ENCODE measurements around the gene SQSTM1. TPM values are rescaled to one million over a fixed set of nuclear protein-coding genes. Genes with fewer than 3 reads are reported as not detected.

The SQSTM1 gene
- total and polyA plus RNA-seq, 2 donors (not counting 1 experiment from before 2014, with no cell fraction given): 72.2 to 400 TPM

DNA sequence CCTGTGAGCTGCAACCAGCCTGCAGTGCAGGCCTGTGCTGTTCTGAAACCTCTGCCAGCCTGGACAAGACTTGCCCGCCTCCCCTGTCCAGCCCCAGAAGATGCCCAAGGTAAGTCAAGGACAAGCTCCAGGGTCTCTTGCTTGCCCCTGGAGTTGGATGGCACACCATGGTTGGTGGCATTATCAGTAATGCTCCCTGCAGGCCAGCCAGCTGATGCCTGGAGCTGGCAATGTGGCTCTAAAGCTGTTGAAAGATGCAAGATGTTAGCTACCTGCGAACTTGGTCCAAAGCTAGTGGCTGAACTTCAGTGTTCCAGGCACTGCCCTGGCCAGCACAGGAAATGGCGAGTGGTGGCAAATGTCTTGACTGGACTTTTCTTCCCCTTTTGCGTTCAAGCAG is 40.9 kb upstream of the SQSTM1 start:
- H3K9me3 ChIP-seq (ENCODE audit: control extremely low read depth in 1 of 3, control insufficient read depth in 2 of 3, insufficient read depth in 1 of 3, low read length in 2 of 3): no peaks in the 10 kb centered on the region
- intact Hi-C loops (cut with micrococcal nuclease): no loop called here
- no peak overlapping the region for H2AFZ ChIP-seq (ENCODE audit: insufficient read depth, low read depth, low read length, poor library complexity, severe bottlenecking)
- Mint-ChIP-seq H3K4me1 (no peaks in the 10 kb centered on the region), H3K27me3 (no peaks in the 10 kb centered on the region), H3K9me3 (ENCODE audit: insufficient read depth) (no peaks in the 10 kb centered on the region), H3K4me3 (no peak overlapping the region), H3K27ac (no peak overlapping the region)
- WGBS (ENCODE audit: insufficient coverage): 98% methylated on average over 4 of the region's 4 CpGs
- H3K27me3 ChIP-seq (replicated peaks in 1 of 4; ENCODE audit: control extremely low read depth in 1 of 4, control insufficient read depth in 3 of 4, insufficient read depth in 4 of 4, low read length in 3 of 4): no peaks in the 10 kb centered on the region
- no peak overlapping the region for H3K9ac ChIP-seq (ENCODE audit: low read length)
- TF ChIP-seq, protein P1, sequence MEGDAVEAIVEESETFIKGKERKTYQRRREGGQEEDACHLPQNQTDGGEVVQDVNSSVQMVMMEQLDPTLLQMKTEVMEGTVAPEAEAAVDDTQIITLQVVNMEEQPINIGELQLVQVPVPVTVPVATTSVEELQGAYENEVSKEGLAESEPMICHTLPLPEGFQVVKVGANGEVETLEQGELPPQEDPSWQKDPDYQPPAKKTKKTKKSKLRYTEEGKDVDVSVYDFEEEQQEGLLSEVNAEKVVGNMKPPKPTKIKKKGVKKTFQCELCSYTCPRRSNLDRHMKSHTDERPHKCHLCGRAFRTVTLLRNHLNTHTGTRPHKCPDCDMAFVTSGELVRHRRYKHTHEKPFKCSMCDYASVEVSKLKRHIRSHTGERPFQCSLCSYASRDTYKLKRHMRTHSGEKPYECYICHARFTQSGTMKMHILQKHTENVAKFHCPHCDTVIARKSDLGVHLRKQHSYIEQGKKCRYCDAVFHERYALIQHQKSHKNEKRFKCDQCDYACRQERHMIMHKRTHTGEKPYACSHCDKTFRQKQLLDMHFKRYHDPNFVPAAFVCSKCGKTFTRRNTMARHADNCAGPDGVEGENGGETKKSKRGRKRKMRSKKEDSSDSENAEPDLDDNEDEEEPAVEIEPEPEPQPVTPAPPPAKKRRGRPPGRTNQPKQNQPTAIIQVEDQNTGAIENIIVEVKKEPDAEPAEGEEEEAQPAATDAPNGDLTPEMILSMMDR (IDR thresholded peaks at IDR 0.05): no peak
- TF ChIP-seq EZH2 (IDR thresholded peaks at IDR 0.05; ENCODE audit: borderline replicate concordance, insufficient read depth, low read depth, low read length, poor library complexity, severe bottlenecking): no peak
- no peak for ATAC-seq (ENCODE audit: low read depth)
- H3K79me2 ChIP-seq (ENCODE audit: control insufficient read depth, insufficient read depth, low read length): no peaks in the 10 kb centered on the region
- POLR2A ChIA-PET: interaction anchor here (0.5 kb wide), 1 partner anchor 321 kb away, joined by 5 read pairs; no protein-coding TSS in a partner anchor
- H3K4me1 ChIP-seq (ENCODE audit: control insufficient read depth in 2 of 2, insufficient read depth in 2 of 2, low read length in 2 of 2): no peaks in the 10 kb centered on the region
- no peak overlapping the region for H3K27ac ChIP-seq (ENCODE audit: low read length in 2 of 2)
- CTCF ChIA-PET: interaction anchor here (1.0 to 2.1 kb wide), 2 partner anchors 12 to 195 kb away, joined by 3 to 5 read pairs; no protein-coding TSS in a partner anchor
- no peak overlapping the region for H3K4me3 ChIP-seq (ENCODE audit: control extremely low read depth in 1 of 5, extremely low read depth in 1 of 5, insufficient read depth in 1 of 5, low read depth in 2 of 5, low read length in 4 of 5)
- H4K20me1 ChIP-seq (ENCODE audit: control insufficient read depth, insufficient read depth, low read length, poor library complexity, severe bottlenecking): no peaks in the 10 kb centered on the region
- no peak overlapping the region for H3K4me2 ChIP-seq (replicated peaks; ENCODE audit: low read depth, low read length, poor library complexity, severe bottlenecking)
- peaks cover 0 to 28% of the 10 kb centered on the region in 2 experiments for H3K36me3 ChIP-seq (replicated peaks in 1 of 2; ENCODE audit: control extremely low read depth in 1 of 2, control insufficient read depth in 1 of 2, extremely low read depth in 1 of 2, insufficient read depth in 2 of 2, low read length in 1 of 2)
- DNase-seq: no peak

DNA sequence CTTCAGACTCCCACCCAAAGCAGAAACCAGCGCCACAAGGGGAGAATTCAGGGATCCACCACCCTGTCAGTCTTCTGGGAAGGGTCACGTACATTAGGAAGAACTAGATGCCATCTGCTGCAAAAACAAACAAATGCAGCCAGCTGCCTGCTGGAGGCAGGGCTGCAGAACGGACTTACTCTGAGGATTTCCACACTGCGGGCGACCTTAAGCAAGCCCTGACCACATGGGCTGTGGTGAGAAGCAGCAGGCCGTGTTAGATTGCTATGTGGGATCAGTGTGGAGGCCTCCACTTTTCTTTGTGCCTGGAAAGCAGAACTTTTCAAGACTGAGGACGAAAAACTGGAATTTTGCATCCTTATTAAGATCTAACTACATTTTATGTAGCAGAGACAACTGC is 40.3 kb upstream of the SQSTM1 start:
- Histone ChIP-seq H3K79me2 (ENCODE audit: control insufficient read depth, insufficient read depth, low read length) (no peaks in the 10 kb centered on the region), H3K9me3 (ENCODE audit: control extremely low read depth in 1 of 3, control insufficient read depth in 2 of 3, insufficient read depth in 1 of 3, low read length in 2 of 3) (no peaks in the 10 kb centered on the region), H3K4me2 (replicated peaks; ENCODE audit: low read depth, low read length, poor library complexity, severe bottlenecking) (no peak overlapping the region), H3K4me3 (ENCODE audit: control extremely low read depth in 1 of 5, extremely low read depth in 1 of 5, insufficient read depth in 1 of 5, low read depth in 2 of 5, low read length in 4 of 5) (no peak overlapping the region), H3K36me3 (replicated peaks in 1 of 2; ENCODE audit: control extremely low read depth in 1 of 2, control insufficient read depth in 1 of 2, extremely low read depth in 1 of 2, insufficient read depth in 2 of 2, low read length in 1 of 2) (peaks cover 0 to 23% of the 10 kb centered on the region in 2 experiments), H4K20me1 (ENCODE audit: control insufficient read depth, insufficient read depth, low read length, poor library complexity, severe bottlenecking) (no peaks in the 10 kb centered on the region), H3K27me3 (replicated peaks in 1 of 4; ENCODE audit: control extremely low read depth in 1 of 4, control insufficient read depth in 3 of 4, insufficient read depth in 4 of 4, low read length in 3 of 4) (no peaks in the 10 kb centered on the region), H3K9ac (ENCODE audit: low read length) (no peak overlapping the region), H3K27ac (ENCODE audit: low read length in 2 of 2) (no peak overlapping the region), H3K4me1 (ENCODE audit: control insufficient read depth in 2 of 2, insufficient read depth in 2 of 2, low read length in 2 of 2) (no peaks in the 10 kb centered on the region), H2AFZ (ENCODE audit: insufficient read depth, low read depth, low read length, poor library complexity, severe bottlenecking) (no peak overlapping the region)
- no peak for TF ChIP-seq EZH2 (IDR thresholded peaks at IDR 0.05; ENCODE audit: borderline replicate concordance, insufficient read depth, low read depth, low read length, poor library complexity, severe bottlenecking)
- TF ChIP-seq, protein P1 (IDR thresholded peaks at IDR 0.05): no peak
- 94% methylated on average over 3 of the region's 7 CpGs for WGBS (ENCODE audit: insufficient coverage)
- POLR2A ChIA-PET: no interaction called here
- H3K27ac Mint-ChIP-seq: no peak overlapping the region
- ATAC-seq (ENCODE audit: low read depth) (no peak), DNase-seq (no peak)
- CTCF ChIA-PET: interaction anchor here (1.0 to 2.1 kb wide), 2 partner anchors 12 to 195 kb away, joined by 3 to 5 read pairs; no protein-coding TSS in a partner anchor
- H3K4me1 Mint-ChIP-seq: no peaks in the 10 kb centered on the region
- intact Hi-C loops (cut with micrococcal nuclease): no loop called here
- H3K27me3 Mint-ChIP-seq: no peaks in the 10 kb centered on the region
- H3K4me3 Mint-ChIP-seq: no peak overlapping the region
- H3K9me3 Mint-ChIP-seq (ENCODE audit: insufficient read depth): no peaks in the 10 kb centered on the region

All from B cell (primary cell).